Kidney (tissue), 14 donors: ENCODE measurements around the gene RHBDL3. TPM values are rescaled to one million over a fixed set of nuclear protein-coding genes. Genes with fewer than 3 reads are reported as not detected.

ENCODE experiments used
- DNase-seq, 5 donors: peaks; one replicate each; pipeline ENCODE4 v3.0.0-alpha.2; 2013 to 2020
- FAIRE-seq: peaks from 2 replicates; lab custom pipeline; 2012; peaks lifted over from hg19 to GRCh38; lab: Jason Lieb, UNC
- H3K27ac ChIP-seq, 2 donors: one replicate each; pipeline ENCODE4 v1.7.0; 2013; ENCODE audit warnings: low read depth in 2 of 2, low read length in 2 of 2, inconsistent platforms in 1 of 2
- H3K27me3 ChIP-seq: one replicate; pipeline ENCODE4 v1.7.1; 2013; ENCODE audit warnings: low read length, inconsistent platforms; ENCODE audit not compliant: control insufficient read depth, insufficient read depth
- H3K36me3 ChIP-seq, 3 donors: one replicate each; pipeline versions ENCODE4 v1.7.0 to v1.7.1; 2013; ENCODE audit warnings: low read length in 3 of 3, control low read depth in 1 of 3, inconsistent platforms in 1 of 3; ENCODE audit not compliant: insufficient read depth in 3 of 3, control insufficient read depth in 2 of 3
- H3K4me1 ChIP-seq, 3 donors: one replicate each; pipeline versions ENCODE4 v1.7.0 to v1.7.1; 2013; ENCODE audit warnings: low read length in 3 of 3, inconsistent platforms in 1 of 3, low read depth in 1 of 3; ENCODE audit not compliant: control insufficient read depth in 2 of 3, insufficient read depth in 2 of 3
- H3K4me3 ChIP-seq, 3 donors: one replicate each; pipeline versions ENCODE4 v1.7.0 to v1.8.1; 2013; ENCODE audit warnings: low read length in 3 of 3, control low read depth in 1 of 3, inconsistent platforms in 1 of 3
- H3K9ac ChIP-seq, 3 donors: one replicate each; pipeline versions ENCODE4 v1.7.0 to v1.7.1; 2013; ENCODE audit warnings: low read length in 3 of 3, control low read depth in 1 of 3, inconsistent platforms in 1 of 3
- H3K9me3 ChIP-seq, 3 donors: one replicate each; pipeline versions ENCODE4 v1.7.0 to v1.7.1; 2013; ENCODE audit warnings: low read length in 3 of 3, control low read depth in 1 of 3, inconsistent platforms in 1 of 3; ENCODE audit not compliant: control insufficient read depth in 2 of 3, insufficient read depth in 1 of 3
- CTCF ChIP-seq: IDR thresholded peaks from 3 replicates; pipeline ENCODE4 v1.5.1; 2012; ENCODE audit warnings: mild to moderate bottlenecking, moderate library complexity, borderline replicate concordance; ENCODE audit not compliant: insufficient read depth; ENCODE audit errors: extremely low read depth
- intact Hi-C: fragments of 100-400 bp; cut with DNase I; formaldehyde crosslinking; loops from one replicate; pipeline ENCODE4 v1.11.1; 2022
- polyA plus RNA-seq: library from polyadenylated mRNA; stranded (reverse); fragments of 350-450 nt; fragmentation: Illumina TruSeq; extraction: RNeasy Lipid Tissue Mini Kit (QIAGEN cat#74804); gene quantifications from one replicate; pipeline ENCODE4 v1.2.3, GENCODE V29; 2014; ENCODE audit warnings: low read depth, low replicate concordance; ENCODE audit not compliant: insufficient read depth
- total RNA-seq: library from RNA; stranded (reverse); fragmentation: NEBNext Ultra II Directional; extraction: Animal tissue kit (Norgen Biotek cat#: 25700); gene quantifications from one replicate; pipeline ENCODE4 v1.2.1, GENCODE V29; 2021
- donor health status: control.
- donor health status: control.
- donor health status: control.
- donor health status: control.
- donor health status: control.
- donor health status: DM: yes; HTN: yes; CAD: no.
- donor health status: Normal renal cell carcinoma (clear cell type).

RHBDL3 gene
- total and polyA plus RNA-seq, 2 donors from 2014 or later = 0.11 to 0.13 TPM

- H3K27ac ChIP-seq = no peak overlapping the region
- H3K27me3 ChIP-seq = no peaks in the 10 kb centered on the region
- no peak overlapping the region for H3K4me3 ChIP-seq
- no peak for DNase-seq
- intact Hi-C loops = no loop called here
- FAIRE-seq = no peak
- no peak for TF ChIP-seq CTCF
- H3K36me3 ChIP-seq = peaks cover 4 to 12% (median 7%) of the 10 kb centered on the region in 3 donors
- H3K9me3 ChIP-seq = no peaks in the 10 kb centered on the region
- no peaks in the 10 kb centered on the region for H3K4me1 ChIP-seq
- no peak overlapping the region for H3K9ac ChIP-seq
Measured at GRCh38 chr17:32331243-32332040, 65.8 kb downstream of the RHBDL3 start.

- Histone ChIP-seq H3K4me3 (no peak overlapping the region), H3K36me3 (peaks cover 4 to 12% (median 7%) of the 10 kb centered on the region in 3 donors), H3K9me3 (no peaks in the 10 kb centered on the region), H3K9ac (no peak overlapping the region), H3K4me1 (no peaks in the 10 kb centered on the region), H3K27ac (no peak overlapping the region), H3K27me3 (no peaks in the 10 kb centered on the region)
- DNase-seq (no peak), FAIRE-seq (no peak)
- intact Hi-C loops = no loop called here
- no peak for TF ChIP-seq CTCF
Measured at GRCh38 chr17:32333187-32333586, 67.6 kb downstream of the RHBDL3 start.

- intact Hi-C loops = no loop called here
- no peak for FAIRE-seq
- no peak for DNase-seq
- TF ChIP-seq CTCF = no peak
- no peak overlapping the region for H3K4me3 ChIP-seq
- H3K27me3 ChIP-seq = no peaks in the 10 kb centered on the region
- H3K36me3 ChIP-seq = peaks cover 4 to 12% (median 7%) of the 10 kb centered on the region in 3 donors
- no peaks in the 10 kb centered on the region for H3K4me1 ChIP-seq
- H3K27ac ChIP-seq = no peak overlapping the region
- H3K9ac ChIP-seq = no peak overlapping the region
- H3K9me3 ChIP-seq = no peaks in the 10 kb centered on the region
Measured at GRCh38 chr17:32335046-32335445, 69.4 kb downstream of the RHBDL3 start.
